Renal pelvis (tissue), 4 donors: Measurements from ENCODE around the gene SBK2. TPM values are rescaled to one million over a fixed set of nuclear protein-coding genes. Genes with fewer than 3 reads are reported as not detected.
"Not testable (repeated sequence)": the region's sequence is repeated elsewhere in the genome, so short reads cannot be mapped to it uniquely, and the experiment has no call there.

Experiments used
- DNase-seq: peaks from one replicate; pipeline ENCODE4 v3.0.0-alpha.2; 2013
- polyA plus RNA-seq, 3 donors: library from polyadenylated mRNA; unstranded; fragments of 120-200 nt; gene quantifications; one replicate each; pipeline ENCODE4 v1.2.1, GENCODE V29; 2013; ENCODE audit not compliant: insufficient read length in 3 of 3

SBK2 gene
- polyA plus RNA-seq, 3 donors: 0.99 to 2.3 (median 1.5) TPM

GRCh38 chr19:55536366-55536765, 567 bp downstream of the SBK2 start:
- DNase-seq: peak; percentile 52

DNA sequence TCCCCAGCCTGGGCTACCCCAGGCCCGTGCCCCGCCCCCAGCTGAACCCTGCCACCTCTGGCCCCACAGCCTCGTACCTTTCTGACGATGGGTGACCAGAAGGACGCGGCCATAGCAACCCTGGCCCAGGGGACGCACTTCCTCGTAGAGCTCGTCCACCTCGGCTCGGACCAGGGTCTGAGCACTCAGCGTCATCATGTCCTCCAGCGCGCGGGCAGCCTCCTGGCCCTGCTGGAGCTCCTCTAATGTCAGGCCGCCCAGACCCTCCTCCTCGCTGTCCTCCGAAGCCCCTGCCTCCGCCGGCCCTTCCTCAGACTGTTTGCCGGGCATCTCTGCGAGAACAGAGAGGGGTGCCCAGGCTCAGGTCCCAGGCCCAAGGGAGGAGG, 975 bp downstream of the SBK2 start:
- DNase-seq: no peak

DNA sequence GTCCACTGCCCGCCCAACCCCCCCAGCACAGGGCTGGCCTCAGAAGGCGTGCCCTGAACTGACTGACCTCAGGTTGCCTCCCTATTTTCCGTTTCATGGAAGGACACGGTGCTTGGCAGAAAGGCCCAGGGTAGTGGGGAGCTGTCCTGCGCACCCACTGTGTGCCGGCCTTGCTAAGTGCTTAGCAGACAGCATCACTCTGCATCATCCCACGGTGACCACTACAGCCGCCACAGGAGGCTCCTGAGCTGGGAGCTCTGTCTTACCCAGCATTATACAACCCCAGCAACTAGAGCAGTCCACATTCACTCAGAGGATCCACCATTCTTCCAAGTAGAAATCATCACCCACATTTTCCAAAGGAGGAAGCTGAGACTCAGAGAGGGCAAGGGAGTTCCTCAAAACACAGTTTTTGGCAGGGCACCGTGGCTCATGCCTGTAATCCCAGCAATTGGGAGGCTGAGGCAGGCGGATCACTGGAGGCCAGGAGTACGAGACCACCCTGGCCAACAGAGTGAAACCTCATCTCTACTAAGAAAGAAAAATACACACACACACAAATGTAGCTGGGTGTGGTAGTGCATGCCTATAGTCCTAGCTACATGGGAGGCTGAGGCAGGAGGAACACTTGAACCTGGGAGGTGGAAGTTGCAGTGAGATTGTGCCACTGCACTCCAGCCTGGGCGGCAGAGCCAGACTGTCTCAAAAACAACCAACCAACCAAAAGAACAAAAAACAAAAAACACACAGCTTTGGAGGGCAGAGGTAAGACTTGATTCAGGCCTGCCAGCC, 1.6 kb downstream of the SBK2 start:
- DNase-seq: no peak

DNA sequence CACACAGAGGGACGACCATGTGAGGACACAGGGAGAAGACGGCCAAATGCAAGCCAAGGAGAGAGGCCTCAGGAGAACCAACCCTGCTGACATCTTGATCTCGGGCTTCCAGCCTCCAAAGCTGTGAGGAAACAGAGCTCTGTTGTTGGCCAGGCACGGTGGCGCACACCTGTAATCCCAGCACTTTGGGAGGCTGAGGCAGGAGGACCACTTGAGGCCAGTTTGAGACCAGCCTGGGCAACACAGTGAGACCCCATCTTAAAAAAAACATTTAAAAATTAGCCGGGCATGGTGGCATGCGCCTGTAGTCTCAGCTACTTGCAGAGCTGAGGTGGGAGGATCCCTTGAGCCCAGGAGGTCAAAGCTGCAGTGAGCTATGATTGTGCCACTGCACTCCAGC, 2.7 kb downstream of the SBK2 start:
- not testable (repeated sequence) for DNase-seq

GRCh38 chr19:55530996-55531395, 5.9 kb downstream of the SBK2 start:
- no peak for DNase-seq

DNA sequence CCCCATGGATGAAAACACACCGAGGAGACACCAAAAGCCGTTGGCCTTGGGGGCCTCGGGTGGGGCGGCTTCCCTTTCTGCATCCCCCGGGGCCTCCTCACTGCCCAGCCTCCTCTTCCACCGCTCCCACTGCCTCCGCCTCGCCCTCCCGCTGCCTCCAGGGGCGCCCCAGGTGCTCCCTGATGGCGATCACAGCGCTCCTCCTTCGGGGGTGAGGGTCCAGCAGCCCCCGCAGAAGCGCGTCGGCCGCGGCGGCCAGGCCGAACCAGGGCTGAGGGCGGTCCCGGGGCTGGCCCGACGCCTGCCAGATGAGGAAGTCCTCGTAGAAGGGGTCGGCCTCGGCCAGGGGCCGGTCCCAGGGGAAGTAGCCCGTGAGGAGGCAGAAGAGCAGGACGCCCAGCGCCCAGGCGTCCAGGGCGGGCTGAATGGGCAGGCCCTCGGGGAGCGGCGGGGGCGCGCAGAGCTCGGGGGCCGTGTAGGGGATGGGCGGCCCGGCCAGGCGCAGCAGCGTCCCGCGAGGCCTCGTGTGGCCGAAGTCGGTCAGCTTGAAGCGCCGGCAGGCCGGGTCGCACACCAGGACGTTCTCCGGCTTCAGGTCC, 7.2 kb downstream of the SBK2 start:
- no peak for DNase-seq

GRCh38 chr19:55528030-55528803, 8.7 kb downstream of the SBK2 start:
- DNase-seq: no peak

- DNase-seq: no peak
Measured at GRCh38 chr19:55527197-55528029, 9.5 kb downstream of the SBK2 start.

DNA sequence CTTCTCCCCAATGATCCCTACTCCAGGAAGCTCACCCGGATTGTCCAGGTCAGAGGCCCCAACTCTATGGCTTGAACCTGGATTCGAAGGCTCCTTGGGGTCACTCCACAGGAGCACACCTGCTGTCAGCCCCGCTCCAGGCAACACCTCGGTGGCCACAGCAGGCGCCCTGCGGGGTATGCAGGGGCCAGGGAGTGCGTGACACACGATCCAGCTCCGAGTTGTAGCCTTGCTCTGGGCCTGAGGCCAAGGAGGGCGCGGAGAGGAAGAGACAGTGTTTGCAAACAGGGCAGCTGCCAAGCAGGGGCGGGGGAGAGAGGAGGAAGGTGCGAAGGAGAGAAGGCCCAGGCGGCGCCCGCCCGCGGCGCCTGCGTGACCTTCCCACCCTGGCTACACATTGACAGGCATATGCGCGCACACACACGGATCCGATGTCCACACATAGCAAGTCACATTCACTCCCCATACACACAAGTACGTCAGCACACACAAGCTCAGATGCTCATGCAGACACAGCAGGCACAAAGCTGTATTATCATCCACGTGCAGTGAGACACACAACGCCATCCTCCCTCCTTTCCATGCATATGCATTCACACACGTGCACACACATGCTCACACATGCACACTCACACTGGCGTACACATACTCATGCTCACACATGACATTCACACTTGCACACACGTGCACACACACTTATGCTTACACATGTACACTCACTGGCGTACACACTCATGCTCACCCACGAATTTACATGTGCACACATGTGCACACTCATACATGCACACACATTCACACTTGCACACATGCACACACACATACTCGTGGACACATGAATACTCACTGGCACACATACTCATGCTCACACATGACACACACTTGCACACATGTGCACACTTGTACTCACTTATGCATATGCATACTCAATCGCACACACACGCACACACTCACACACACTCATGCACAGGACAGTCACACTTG, 10.4 kb downstream of the SBK2 start:
- peak; percentile 66 for DNase-seq

DNA sequence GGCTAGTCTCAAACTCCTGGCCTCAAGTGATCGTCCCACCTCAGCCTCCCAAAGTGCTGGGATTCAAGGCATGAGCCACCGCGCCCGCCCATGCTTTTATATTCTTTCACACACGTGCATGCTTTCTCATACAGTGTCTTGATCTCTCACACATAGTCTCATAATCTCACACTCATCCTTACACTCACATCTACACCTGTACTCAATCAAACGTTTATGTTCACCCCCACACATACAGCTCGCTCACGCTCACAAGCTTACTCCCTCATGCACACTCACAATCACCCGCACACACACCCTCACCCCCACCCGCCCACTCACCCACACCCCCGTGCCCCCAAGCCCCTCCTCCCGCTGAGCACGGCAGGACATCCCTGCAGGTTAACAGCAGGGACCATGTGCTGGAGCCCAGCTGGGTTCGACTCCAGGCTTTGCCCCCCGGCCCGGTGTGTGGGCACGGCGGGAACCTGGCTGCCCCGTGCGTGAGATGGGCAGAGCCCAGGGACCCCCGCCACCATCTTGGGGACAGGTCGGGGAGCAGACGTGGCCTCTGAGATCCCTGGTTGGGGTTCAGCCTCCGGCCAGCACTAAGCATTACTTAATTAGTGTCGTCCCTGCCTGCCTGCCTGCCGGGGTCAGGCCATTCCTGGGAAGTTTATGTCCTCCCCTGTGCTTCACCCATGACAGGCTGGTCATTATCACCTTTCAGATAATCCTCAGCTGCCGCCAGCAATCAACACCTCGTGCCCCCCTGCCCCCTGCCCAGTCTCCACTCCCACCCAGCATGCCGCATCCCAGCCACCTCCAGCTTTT, 11.4 kb downstream of the SBK2 start:
- DNase-seq: peak; percentile 50

DNA sequence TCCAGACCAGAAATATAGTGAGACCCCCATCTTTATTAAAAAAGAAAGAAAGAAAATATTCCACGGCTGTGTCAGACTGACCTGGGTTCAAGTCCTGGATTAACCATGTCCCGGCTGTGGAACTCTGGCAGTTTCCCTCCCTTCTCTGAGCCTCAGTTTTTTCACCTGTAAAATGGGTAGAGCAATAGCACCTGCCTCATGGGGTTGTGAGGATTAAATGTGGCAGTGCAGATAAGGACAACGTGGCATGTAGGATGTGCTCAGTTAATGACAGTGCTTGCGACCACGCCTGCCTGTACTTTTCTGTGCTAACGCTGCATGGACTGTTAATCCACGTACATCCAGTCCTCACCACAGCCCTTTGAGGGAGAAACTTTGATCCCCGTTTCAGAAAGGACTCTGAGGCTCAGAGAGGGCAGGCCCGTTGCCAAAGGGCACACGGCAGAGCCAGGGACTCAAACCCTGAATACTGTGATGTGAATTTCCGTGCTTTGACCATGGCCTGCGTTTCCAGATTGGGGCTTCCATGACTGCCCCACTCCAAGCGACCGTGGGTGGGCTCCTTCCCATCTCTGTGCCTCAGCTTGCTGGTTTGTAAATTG, 16.1 kb downstream of the SBK2 start:
- no peak for DNase-seq

DNA sequence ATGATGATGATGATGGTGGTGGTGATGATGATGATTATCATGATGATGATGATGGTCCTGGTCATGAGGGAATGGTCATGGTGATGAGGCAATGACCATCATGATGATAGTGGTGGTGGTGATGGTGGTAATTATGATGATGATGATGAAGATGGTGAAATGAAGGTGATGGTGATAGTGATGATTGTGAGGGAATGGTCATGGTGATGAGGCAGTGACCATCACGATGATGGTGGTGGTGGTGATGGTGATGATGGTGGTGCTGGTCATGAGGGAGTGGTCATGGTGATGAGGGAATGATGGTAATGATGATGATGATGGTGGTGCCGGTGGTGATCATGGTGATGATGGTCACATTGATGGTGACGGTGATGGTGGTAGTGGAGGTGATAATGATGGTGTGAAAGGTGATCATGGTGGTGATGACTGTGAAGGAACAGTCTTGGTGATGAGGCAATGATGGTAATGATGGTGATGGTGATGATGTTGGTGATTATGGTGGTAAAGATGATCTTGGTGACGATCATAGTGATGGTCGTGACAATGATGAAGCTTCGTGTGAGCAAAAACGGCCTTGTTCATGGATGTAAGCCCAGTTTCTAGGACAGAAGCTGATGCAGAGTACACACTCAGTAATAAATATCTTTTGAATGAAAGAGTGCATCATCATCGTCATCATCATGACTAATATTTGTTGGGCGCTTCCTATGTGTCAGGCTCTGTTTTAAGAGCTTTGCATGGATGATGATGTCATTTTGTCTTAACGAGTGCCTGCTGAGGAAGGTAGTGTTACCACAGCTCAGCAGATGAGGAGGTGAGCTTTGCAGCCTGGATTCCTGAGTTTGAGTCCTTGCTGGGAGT, 17.3 kb downstream of the SBK2 start:
- DNase-seq: no peak

- DNase-seq: peak; percentile 90
Measured at GRCh38 chr19:55516878-55517620, 19.9 kb downstream of the SBK2 start.

GRCh38 chr19:55508120-55508519, 28.8 kb downstream of the SBK2 start:
- no peak for DNase-seq

- no peak for DNase-seq
Measured at GRCh38 chr19:55504981-55505380, 32.0 kb downstream of the SBK2 start.

- DNase-seq: no peak
Measured at GRCh38 chr19:55504252-55504603, 32.7 kb downstream of the SBK2 start.

GRCh38 chr19:55503502-55504251, 33.3 kb downstream of the SBK2 start:
- DNase-seq: peak; percentile 89
